ENCODE data around the gene DUSP9.

Gene DUSP9

GRCh38 chrX:153628665-153629064 is 18.3 kb upstream of the DUSP9 start:
- TF ChIP-seq SIN3A (IDR thresholded peaks at IDR 0.05; ENCODE audit: borderline replicate concordance, insufficient read depth, low read length), result no peak
- no peak for TF ChIP-seq TAF1 (IDR thresholded peaks at IDR 0.05; ENCODE audit: borderline replicate concordance, insufficient read depth, low read length)
- no peak for TF ChIP-seq FOXP2 (optimal IDR thresholded peaks at IDR 0.05; ENCODE audit: borderline replicate concordance, extremely low read depth, extremely low read length, insufficient read depth)
- no peak for TF ChIP-seq POLR2AphosphoS5 (IDR thresholded peaks at IDR 0.05; ENCODE audit: low read depth, low read length)
- TF ChIP-seq REST (IDR thresholded peaks at IDR 0.05; ENCODE audit: insufficient read depth in 1 of 2, low read depth in 2 of 2, low read length in 2 of 2), result no peak

GRCh38 chrX:153631346-153631745 is 15.7 kb upstream of the DUSP9 start:
- TF ChIP-seq SIN3A (IDR thresholded peaks at IDR 0.05; ENCODE audit: borderline replicate concordance, insufficient read depth, low read length) (no peak), REST (IDR thresholded peaks at IDR 0.05; ENCODE audit: insufficient read depth in 1 of 2, low read depth in 2 of 2, low read length in 2 of 2) (no peak), POLR2AphosphoS5 (IDR thresholded peaks at IDR 0.05; ENCODE audit: low read depth, low read length) (no peak), FOXP2 (optimal IDR thresholded peaks at IDR 0.05; ENCODE audit: borderline replicate concordance, extremely low read depth, extremely low read length, insufficient read depth) (no peak), TAF1 (IDR thresholded peaks at IDR 0.05; ENCODE audit: borderline replicate concordance, insufficient read depth, low read length) (no peak)

- TF ChIP-seq REST (IDR thresholded peaks at IDR 0.05; ENCODE audit: insufficient read depth in 1 of 2, low read depth in 2 of 2, low read length in 2 of 2), result no peak
- no peak for TF ChIP-seq SIN3A (IDR thresholded peaks at IDR 0.05; ENCODE audit: borderline replicate concordance, insufficient read depth, low read length)
- TF ChIP-seq POLR2AphosphoS5 (IDR thresholded peaks at IDR 0.05; ENCODE audit: low read depth, low read length), result no peak
- no peak for TF ChIP-seq TAF1 (IDR thresholded peaks at IDR 0.05; ENCODE audit: borderline replicate concordance, insufficient read depth, low read length)
- TF ChIP-seq FOXP2 (optimal IDR thresholded peaks at IDR 0.05; ENCODE audit: borderline replicate concordance, extremely low read depth, extremely low read length, insufficient read depth), result no peak
Measured at GRCh38 chrX:153631907-153632594, 15.0 kb upstream of the DUSP9 start.

- TF ChIP-seq SIN3A (IDR thresholded peaks at IDR 0.05; ENCODE audit: borderline replicate concordance, insufficient read depth, low read length) (no peak), POLR2AphosphoS5 (IDR thresholded peaks at IDR 0.05; ENCODE audit: low read depth, low read length) (no peak), REST (IDR thresholded peaks at IDR 0.05; ENCODE audit: insufficient read depth in 1 of 2, low read depth in 2 of 2, low read length in 2 of 2) (no peak), TAF1 (IDR thresholded peaks at IDR 0.05; ENCODE audit: borderline replicate concordance, insufficient read depth, low read length) (no peak), FOXP2 (optimal IDR thresholded peaks at IDR 0.05; ENCODE audit: borderline replicate concordance, extremely low read depth, extremely low read length, insufficient read depth) (no peak)
Measured at GRCh38 chrX:153632595-153632946, 14.4 kb upstream of the DUSP9 start.
